ENCODE results near the gene SLC12A5. TPM values are rescaled to one million over a fixed set of nuclear protein-coding genes. Genes with fewer than 3 reads are reported as not detected.

SLC12A5 gene
- total and polyA plus RNA-seq, 9 of the 15 experiments (the other 6 are each of a cell fraction or from before 2014, with no cell fraction given) = 0.36 to 7.5 (median 2.1) TPM

DNA sequence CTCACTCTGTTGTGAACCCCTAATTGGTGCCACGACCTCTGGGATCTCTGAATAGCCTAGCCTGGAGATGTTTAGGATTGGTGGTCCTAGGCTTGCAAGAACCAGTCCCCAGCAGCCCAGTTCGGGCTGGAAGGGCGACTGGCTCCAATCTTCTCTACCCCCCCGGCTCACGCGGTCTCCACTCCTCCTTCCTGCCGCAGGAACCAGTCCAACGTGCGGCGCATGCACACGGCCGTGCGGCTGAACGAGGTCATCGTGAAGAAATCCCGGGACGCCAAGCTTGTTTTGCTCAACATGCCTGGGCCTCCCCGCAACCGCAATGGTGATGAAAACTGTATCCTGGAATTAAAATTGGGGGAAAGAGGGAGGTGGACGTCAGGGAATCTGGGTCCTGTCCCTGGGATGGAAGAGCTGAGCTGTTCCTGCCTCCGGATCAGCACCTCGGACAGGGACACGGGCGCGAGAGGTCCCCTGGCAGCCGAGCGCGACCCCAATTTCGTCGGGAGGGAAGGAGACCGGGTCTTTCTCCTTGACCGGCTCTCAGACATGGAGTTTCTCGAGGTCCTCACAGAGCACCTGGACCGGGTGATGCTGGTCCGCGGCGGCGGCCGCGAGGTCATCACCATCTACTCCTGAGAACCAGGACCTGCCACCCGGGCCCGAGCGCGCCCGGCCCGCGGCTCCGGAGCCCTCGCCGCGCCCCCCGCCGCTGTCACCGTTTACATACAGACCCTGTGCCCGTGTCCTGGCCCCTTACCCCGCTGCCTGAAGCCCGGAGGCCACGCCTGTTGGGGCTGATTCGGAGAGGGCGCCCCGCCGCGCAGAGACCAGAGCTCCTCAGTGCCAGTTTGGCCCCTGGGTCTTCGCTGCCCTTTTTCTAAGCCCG is 28.2 kb downstream of the SLC12A5 start (continued):
- TF ChIP-seq BRCA1 (IDR thresholded peaks at IDR 0.05) = no peak
- no peak for TF ChIP-seq BRCA1 (CRISPR knock-in tag; IDR thresholded peaks at IDR 0.05)
- TF ChIP-seq THRB (CRISPR knock-in tag; conservative IDR thresholded peaks at IDR 0.05) = no peak
- TF ChIP-seq, protein P1, sequence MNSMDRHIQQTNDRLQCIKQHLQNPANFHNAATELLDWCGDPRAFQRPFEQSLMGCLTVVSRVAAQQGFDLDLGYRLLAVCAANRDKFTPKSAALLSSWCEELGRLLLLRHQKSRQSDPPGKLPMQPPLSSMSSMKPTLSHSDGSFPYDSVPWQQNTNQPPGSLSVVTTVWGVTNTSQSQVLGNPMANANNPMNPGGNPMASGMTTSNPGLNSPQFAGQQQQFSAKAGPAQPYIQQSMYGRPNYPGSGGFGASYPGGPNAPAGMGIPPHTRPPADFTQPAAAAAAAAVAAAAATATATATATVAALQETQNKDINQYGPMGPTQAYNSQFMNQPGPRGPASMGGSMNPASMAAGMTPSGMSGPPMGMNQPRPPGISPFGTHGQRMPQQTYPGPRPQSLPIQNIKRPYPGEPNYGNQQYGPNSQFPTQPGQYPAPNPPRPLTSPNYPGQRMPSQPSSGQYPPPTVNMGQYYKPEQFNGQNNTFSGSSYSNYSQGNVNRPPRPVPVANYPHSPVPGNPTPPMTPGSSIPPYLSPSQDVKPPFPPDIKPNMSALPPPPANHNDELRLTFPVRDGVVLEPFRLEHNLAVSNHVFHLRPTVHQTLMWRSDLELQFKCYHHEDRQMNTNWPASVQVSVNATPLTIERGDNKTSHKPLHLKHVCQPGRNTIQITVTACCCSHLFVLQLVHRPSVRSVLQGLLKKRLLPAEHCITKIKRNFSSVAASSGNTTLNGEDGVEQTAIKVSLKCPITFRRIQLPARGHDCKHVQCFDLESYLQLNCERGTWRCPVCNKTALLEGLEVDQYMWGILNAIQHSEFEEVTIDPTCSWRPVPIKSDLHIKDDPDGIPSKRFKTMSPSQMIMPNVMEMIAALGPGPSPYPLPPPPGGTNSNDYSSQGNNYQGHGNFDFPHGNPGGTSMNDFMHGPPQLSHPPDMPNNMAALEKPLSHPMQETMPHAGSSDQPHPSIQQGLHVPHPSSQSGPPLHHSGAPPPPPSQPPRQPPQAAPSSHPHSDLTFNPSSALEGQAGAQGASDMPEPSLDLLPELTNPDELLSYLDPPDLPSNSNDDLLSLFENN (IDR thresholded peaks at IDR 0.05; ENCODE audit: low read depth in 2 of 2, low read length in 2 of 2) = no peak
- TF ChIP-seq ATF6 (CRISPR knock-in tag; IDR thresholded peaks at IDR 0.05) = no peak
- TF ChIP-seq C11orf30 (IDR thresholded peaks at IDR 0.05; ENCODE audit: low read depth) = no peak
- TF ChIP-seq HLTF (IDR thresholded peaks at IDR 0.05) = no peak
- no peak for TF ChIP-seq TBL1XR1 (IDR thresholded peaks at IDR 0.05; ENCODE audit: low read length in 2 of 2)
- no peak for TF ChIP-seq HIVEP1 (CRISPR knock-in tag; IDR thresholded peaks at IDR 0.05)
- TF ChIP-seq GATAD2B (IDR thresholded peaks at IDR 0.05; ENCODE audit: borderline replicate concordance) = no peak
- no peak for TF ChIP-seq TCF7L2 (IDR thresholded peaks at IDR 0.05; ENCODE audit: low read depth, low read length)
- no peak for TF ChIP-seq MCM3 (IDR thresholded peaks at IDR 0.05)
- no peak for TF ChIP-seq NCOR1 (IDR thresholded peaks at IDR 0.05)
- TF ChIP-seq SIRT6 (IDR thresholded peaks at IDR 0.05; ENCODE audit: low read depth, low read length) = no peak

All from K562 (cell line).